Brain microvascular endothelial cell (primary cell): ENCODE data around the gene LPAR3.
"Not testable (repeated sequence)": the region's sequence is repeated elsewhere in the genome, so short reads cannot be mapped to it uniquely, and the experiment has no call there.

Source experiments
- DNase-seq: peaks from one replicate; pipeline ENCODE4 v3.0.0-alpha.2; 2020
- H3K27ac ChIP-seq: fragments of 250-450 bp; sonication (Bioruptor Pico); 2 replicates; pipeline ENCODE4 v1.5.1; 2020; ENCODE audit warnings: mild to moderate bottlenecking, moderate library complexity
- H3K27me3 ChIP-seq: fragments of 250-450 bp; sonication (Bioruptor Pico); replicated peaks from 2 replicates; pipeline ENCODE4 v1.5.1; 2020; ENCODE audit warnings: mild to moderate bottlenecking
- H3K36me3 ChIP-seq: fragments of 250-450 bp; sonication (Bioruptor Pico); replicated peaks from 2 replicates; pipeline ENCODE4 v1.5.1; 2020; ENCODE audit warnings: mild to moderate bottlenecking
- H3K4me3 ChIP-seq: 2 replicates; pipeline ENCODE4 v1.5.1; 2011; ENCODE audit warnings: low read depth, mild to moderate bottlenecking, control low read depth, low read length, moderate library complexity
- in situ Hi-C: cut with HindIII; loops from 2 replicates; pipeline ENCODE4 v1.10.0; 2017; ENCODE audit warnings: low sequenced_read_pairs, low pct_ligation_motif_present
- TF ChIP-seq, protein P1 (sequence below): IDR thresholded peaks from 2 replicates; pipeline ENCODE4 v1.5.1; 2011; ENCODE audit warnings: low read depth, mild to moderate bottlenecking, moderate library complexity, low read length, control low read depth, inconsistent platforms; ENCODE audit errors: missing control alignments

The LPAR3 gene

DNA sequence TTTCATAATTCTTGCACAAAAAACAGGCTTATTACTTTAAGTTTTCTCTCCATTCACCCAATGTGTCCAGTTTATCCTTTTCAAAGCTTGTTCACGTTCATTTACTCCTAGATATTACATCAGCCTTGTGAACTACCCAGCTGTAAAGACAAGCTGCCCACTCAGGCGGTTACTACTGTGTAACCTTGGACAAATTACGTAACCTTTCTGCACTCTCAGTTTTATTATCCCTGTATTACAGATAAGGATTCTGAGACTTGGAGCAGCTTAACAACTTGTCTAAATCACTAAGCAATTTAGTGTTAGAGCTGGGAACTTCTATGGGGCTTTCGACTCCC is 20.5 kb upstream of the LPAR3 start:
- no peak overlapping the region for H3K27ac ChIP-seq
- H3K36me3 ChIP-seq: no peaks in the 10 kb centered on the region
- H3K4me3 ChIP-seq: no peak overlapping the region
- DNase-seq: no peak
- TF ChIP-seq, protein P1, sequence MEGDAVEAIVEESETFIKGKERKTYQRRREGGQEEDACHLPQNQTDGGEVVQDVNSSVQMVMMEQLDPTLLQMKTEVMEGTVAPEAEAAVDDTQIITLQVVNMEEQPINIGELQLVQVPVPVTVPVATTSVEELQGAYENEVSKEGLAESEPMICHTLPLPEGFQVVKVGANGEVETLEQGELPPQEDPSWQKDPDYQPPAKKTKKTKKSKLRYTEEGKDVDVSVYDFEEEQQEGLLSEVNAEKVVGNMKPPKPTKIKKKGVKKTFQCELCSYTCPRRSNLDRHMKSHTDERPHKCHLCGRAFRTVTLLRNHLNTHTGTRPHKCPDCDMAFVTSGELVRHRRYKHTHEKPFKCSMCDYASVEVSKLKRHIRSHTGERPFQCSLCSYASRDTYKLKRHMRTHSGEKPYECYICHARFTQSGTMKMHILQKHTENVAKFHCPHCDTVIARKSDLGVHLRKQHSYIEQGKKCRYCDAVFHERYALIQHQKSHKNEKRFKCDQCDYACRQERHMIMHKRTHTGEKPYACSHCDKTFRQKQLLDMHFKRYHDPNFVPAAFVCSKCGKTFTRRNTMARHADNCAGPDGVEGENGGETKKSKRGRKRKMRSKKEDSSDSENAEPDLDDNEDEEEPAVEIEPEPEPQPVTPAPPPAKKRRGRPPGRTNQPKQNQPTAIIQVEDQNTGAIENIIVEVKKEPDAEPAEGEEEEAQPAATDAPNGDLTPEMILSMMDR: no peak
- H3K27me3 ChIP-seq: no peaks in the 10 kb centered on the region
- in situ Hi-C loops: no loop called here

DNA sequence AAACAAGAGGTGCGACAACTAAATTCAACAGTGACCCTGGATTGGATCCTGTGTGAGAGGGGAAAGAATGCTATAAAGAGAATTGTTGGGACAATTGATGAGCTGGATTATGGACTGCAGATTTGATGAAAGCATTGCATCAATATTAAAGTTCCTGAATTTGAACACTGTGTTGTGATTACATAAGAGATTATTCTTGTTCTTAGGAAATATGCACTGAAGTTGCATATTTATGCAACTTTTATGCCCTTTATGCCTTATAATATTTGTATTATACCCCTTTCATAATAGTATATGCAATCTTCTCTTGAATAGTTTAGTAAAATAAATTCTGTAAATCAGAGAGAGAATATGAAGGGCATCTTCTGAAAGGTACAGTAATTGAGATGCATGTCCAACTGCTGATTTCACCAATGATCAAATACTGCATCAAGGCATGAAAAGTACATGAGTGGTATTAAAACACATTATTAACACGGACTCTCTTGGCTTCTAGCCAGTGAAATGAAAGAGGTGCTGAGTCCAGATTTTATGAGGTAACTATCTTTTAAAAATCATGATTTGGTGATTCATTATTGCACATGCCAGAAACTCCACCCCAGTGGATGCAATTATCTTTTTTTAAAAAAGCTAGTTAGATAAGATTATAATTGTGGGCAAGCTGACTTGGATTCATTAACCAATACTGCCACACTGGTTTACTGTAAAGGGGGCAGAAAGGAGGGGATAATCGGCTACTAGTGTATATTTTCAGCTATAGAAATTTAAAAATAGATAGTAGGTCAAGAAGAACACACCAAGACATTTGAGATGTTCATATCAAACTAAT is 19.9 kb upstream of the LPAR3 start:
- Histone ChIP-seq H3K27me3 (no peaks in the 10 kb centered on the region), H3K27ac (no peak overlapping the region), H3K36me3 (no peaks in the 10 kb centered on the region), H3K4me3 (no peak overlapping the region)
- no peak for DNase-seq
- TF ChIP-seq, protein P1: no peak
- in situ Hi-C loops: no loop called here

DNA sequence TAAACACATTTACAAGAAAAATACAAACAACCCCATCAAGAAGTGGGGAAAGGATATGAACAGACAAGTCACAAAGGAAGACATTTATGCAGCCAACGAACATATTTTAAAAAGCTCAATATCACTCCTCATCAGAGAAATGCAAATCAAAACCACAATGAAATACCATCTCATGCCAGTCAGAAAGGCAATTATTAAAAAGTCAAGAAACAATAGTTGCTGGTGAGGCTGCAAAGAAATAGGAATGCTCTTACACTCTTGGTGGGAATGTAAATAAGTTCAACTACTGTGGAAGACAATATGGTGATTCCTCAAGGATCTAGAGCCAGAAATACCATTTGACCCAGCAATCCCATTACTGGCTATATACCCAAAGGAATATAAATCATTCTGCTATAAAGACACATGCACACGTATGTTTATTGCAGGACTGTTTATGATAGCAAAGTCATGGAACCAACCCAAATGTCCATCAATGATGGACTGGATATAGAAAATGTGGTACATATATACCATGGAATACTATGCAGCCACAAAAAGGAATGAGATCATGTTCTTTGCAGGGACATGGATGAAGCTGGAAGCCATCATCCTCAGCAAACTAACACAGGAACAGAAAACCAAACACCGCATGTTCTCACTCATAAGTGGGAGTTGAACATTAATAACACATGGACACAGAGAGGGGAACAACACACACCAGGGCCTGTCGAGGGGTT is 15.9 kb upstream of the LPAR3 start:
- H3K27me3 ChIP-seq, H3K27ac ChIP-seq, H3K36me3 ChIP-seq, DNase-seq, H3K4me3 ChIP-seq, in situ Hi-C loops: not testable (repeated sequence)

DNA sequence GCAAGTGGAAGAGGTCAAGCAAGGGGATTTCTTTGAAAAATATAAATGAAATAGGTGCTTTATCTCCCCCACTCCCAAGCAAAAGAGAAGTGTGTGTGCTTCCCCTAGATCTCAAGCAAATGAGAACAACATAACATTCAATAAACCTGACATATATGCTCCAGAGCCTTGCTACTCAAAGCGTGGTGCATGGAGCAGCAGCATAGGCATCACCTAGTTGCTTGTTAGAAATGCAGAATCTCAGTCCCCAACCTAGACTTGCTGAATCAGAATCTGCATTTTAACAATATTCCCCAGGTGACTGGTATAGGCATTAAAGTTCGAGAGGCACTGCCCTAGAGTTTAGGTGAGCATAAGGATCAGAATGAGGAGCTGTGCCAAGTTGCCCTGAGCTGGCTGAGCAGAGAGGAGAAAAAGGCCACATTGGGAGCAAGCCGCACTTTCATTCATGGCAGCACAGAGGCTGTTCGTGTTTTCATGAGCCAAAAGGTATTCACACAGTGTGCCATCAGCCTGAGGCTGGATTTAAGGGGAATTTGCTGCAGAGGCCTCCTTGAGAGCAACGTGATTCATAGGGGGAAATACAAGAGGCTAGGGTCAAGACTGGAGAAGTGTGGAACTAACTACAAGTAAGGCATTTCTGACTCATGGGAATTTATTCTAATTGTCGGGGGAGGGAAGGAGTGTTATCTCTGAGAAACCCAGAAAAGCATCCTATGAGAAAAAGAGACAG is 14.3 kb upstream of the LPAR3 start:
- in situ Hi-C loops: no loop called here
- no peak overlapping the region for H3K27ac ChIP-seq
- H3K4me3 ChIP-seq: no peak overlapping the region
- TF ChIP-seq, protein P1: no peak
- DNase-seq: peak; percentile 55
- no peaks in the 10 kb centered on the region for H3K36me3 ChIP-seq
- H3K27me3 ChIP-seq: no peaks in the 10 kb centered on the region

DNA sequence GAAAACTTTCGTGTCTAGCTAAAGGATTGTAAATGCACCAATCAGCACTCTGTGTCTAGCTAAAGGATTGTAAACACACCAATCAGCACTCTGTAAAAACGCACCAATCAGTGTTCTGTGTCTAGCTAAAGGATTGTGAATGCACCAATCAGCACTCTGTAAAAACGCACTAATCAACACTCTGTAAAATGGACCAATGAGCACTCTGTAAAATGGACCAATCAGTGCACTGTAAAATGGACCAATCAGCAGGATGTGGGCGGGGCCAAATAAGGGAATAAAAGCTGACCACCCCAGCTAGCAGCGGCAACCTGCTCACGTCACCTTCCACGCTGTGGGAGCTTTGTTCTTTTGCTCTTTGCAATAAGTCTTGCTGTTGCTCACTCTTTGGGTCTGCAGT is 9.7 kb upstream of the LPAR3 start:
- H3K4me3 ChIP-seq, in situ Hi-C loops, H3K36me3 ChIP-seq, H3K27me3 ChIP-seq, H3K27ac ChIP-seq, DNase-seq: not testable (repeated sequence)

DNA sequence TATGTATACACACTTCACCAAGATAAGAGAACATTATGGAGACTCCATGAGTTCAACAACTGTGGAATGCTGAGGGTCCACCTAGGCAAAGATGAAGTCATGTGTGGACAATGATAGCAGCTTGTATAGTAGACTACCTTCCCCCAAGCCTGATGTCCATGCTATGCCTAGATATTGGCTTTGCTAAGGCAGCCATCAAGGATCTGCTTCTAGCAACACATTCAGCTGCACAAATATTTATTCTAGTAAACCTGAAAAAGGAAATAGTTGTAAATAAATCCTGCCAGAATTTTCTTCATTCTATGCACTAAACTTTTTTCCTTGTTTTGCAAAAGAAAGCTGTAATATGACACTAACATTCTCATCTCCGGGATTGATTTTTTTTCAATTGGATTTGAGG is 7.0 kb upstream of the LPAR3 start:
- no peak for DNase-seq
- Histone ChIP-seq H3K27ac (no peak overlapping the region), H3K36me3 (no peaks in the 10 kb centered on the region), H3K4me3 (no peak overlapping the region), H3K27me3 (peaks cover 8% of the 10 kb centered on the region)
- in situ Hi-C loops: no loop called here
- TF ChIP-seq, protein P1: no peak
